ENCODE data around the gene INA. TPM values are rescaled to one million over a fixed set of nuclear protein-coding genes. Genes with fewer than 3 reads are reported as not detected.

Gene INA
- total and polyA plus RNA-seq, 2 experiments from 2014 or later: 10.0 to 25.1 TPM

DNA sequence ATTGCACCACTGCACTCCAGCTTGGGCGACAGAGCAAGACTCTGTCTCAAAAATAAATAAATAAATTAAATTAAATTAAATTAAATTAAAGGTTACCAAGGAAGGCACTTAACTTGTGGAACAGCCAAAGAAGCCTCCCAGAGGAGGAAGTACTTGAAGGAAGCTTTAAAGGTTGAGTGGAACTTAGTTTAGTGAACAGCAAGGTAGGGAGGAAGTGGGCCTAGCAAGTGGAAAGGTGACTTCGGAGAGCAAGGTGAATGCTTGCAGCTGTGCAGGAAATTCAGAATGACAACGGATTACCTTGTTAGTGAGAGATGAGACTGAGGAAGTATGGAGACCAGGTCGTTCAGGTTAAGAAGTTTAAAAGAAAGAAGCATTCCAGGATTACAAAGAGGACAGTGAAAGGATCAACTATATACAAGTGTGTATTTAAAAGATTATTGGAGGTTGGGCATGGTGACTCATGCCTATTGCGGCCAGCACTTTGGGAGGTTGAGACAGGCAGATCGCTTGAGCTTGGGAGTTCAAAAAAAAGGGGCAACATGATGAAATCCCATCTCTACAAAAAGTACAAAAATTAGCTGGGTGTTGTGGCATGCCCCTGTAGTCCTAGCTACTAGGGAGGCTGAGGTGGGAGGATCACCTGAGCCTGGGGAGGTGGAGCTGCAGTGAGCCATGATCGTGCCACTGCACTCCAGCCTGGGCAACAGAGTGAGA lies 44.0 kb upstream of the INA start:
- Histone ChIP-seq H2AFZ (no peak overlapping the region), H3K4me2 (no peak overlapping the region), H3K36me3 (ENCODE audit: insufficient read depth) (no peaks in the 10 kb centered on the region), H3K4me3 (no peak overlapping the region), H3K79me2 (replicated peaks; ENCODE audit: insufficient read depth) (no peaks in the 10 kb centered on the region), H3K27ac (ENCODE audit: low read depth) (peak overlapping the region; percentile 89), H3F3A (replicated peaks; ENCODE audit: low read depth) (peaks cover 5% of the 10 kb centered on the region; the same call in 1 of the 2 replicates), H3K4me1 (ENCODE audit: insufficient read depth) (peaks cover 6% of the 10 kb centered on the region), H4K20me1 (replicated peaks; ENCODE audit: insufficient read depth) (no peaks in the 10 kb centered on the region), H3K9me2 (ENCODE audit: insufficient read depth) (no peaks in the 10 kb centered on the region), H3K27me3 (ENCODE audit: insufficient read depth) (no peaks in the 10 kb centered on the region)
- TF ChIP-seq, protein P1, sequence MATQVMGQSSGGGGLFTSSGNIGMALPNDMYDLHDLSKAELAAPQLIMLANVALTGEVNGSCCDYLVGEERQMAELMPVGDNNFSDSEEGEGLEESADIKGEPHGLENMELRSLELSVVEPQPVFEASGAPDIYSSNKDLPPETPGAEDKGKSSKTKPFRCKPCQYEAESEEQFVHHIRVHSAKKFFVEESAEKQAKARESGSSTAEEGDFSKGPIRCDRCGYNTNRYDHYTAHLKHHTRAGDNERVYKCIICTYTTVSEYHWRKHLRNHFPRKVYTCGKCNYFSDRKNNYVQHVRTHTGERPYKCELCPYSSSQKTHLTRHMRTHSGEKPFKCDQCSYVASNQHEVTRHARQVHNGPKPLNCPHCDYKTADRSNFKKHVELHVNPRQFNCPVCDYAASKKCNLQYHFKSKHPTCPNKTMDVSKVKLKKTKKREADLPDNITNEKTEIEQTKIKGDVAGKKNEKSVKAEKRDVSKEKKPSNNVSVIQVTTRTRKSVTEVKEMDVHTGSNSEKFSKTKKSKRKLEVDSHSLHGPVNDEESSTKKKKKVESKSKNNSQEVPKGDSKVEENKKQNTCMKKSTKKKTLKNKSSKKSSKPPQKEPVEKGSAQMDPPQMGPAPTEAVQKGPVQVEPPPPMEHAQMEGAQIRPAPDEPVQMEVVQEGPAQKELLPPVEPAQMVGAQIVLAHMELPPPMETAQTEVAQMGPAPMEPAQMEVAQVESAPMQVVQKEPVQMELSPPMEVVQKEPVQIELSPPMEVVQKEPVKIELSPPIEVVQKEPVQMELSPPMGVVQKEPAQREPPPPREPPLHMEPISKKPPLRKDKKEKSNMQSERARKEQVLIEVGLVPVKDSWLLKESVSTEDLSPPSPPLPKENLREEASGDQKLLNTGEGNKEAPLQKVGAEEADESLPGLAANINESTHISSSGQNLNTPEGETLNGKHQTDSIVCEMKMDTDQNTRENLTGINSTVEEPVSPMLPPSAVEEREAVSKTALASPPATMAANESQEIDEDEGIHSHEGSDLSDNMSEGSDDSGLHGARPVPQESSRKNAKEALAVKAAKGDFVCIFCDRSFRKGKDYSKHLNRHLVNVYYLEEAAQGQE (IDR thresholded peaks at IDR 0.05; ENCODE audit: unreplicated experiment): no peak
- TF ChIP-seq POLR2AphosphoS5 (IDR thresholded peaks at IDR 0.05; ENCODE audit: low read depth) (no peak), STAT1 (IDR thresholded peaks at IDR 0.05; ENCODE audit: unreplicated experiment) (no peak), ZNF114 (CRISPR knock-in tag; IDR thresholded peaks at IDR 0.05) (no peak)
- TF ChIP-seq, protein P2, sequence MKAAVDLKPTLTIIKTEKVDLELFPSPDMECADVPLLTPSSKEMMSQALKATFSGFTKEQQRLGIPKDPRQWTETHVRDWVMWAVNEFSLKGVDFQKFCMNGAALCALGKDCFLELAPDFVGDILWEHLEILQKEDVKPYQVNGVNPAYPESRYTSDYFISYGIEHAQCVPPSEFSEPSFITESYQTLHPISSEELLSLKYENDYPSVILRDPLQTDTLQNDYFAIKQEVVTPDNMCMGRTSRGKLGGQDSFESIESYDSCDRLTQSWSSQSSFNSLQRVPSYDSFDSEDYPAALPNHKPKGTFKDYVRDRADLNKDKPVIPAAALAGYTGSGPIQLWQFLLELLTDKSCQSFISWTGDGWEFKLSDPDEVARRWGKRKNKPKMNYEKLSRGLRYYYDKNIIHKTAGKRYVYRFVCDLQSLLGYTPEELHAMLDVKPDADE (IDR thresholded peaks at IDR 0.05): no peak
- TF ChIP-seq, protein P3, sequence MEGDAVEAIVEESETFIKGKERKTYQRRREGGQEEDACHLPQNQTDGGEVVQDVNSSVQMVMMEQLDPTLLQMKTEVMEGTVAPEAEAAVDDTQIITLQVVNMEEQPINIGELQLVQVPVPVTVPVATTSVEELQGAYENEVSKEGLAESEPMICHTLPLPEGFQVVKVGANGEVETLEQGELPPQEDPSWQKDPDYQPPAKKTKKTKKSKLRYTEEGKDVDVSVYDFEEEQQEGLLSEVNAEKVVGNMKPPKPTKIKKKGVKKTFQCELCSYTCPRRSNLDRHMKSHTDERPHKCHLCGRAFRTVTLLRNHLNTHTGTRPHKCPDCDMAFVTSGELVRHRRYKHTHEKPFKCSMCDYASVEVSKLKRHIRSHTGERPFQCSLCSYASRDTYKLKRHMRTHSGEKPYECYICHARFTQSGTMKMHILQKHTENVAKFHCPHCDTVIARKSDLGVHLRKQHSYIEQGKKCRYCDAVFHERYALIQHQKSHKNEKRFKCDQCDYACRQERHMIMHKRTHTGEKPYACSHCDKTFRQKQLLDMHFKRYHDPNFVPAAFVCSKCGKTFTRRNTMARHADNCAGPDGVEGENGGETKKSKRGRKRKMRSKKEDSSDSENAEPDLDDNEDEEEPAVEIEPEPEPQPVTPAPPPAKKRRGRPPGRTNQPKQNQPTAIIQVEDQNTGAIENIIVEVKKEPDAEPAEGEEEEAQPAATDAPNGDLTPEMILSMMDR (conservative IDR thresholded peaks at IDR 0.05; ENCODE audit: low read depth in 2 of 2): no peak
- Mint-ChIP-seq H3K27ac (peak overlapping the region; percentile 47), H3K4me3 (no peak overlapping the region), H3K36me3 (ENCODE audit: low read depth) (no peaks in the 10 kb centered on the region), H3K27me3 (ENCODE audit: insufficient read depth, low read depth, poor library complexity) (peaks cover 9% of the 10 kb centered on the region), H3K9me3 (no peaks in the 10 kb centered on the region; the same call in 2 of the 3 replicates), H3K4me1 (peaks cover 20% of the 10 kb centered on the region)
- ATAC-seq (no peak), DNase-seq (ENCODE audit: low spot score) (peak; percentile 40)

DNA sequence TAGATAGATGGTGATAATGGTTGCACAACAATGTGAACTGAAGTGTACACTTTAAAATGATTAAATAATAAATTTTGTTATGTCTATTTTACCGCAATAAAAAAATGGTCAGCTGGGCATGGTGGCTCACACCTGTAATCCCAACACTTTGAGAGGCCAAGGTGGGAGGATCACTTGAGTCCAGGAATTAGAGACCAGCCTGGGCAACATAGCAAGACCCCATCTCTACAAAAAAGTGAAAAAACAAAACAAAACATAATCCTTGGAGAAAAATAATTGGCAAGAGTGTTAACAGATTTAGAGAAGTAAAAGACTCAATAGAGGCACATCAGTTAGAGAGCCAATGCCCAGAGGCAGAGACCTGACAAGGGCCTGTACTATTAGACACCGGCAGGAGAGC lies 41.2 kb upstream of the INA start:
- ATAC-seq (no peak), DNase-seq (ENCODE audit: low spot score) (no peak)
- H3F3A ChIP-seq (replicated peaks; ENCODE audit: low read depth): peaks cover 3% of the 10 kb centered on the region; the same call in 1 of the 2 replicates
- Mint-ChIP-seq H3K27me3 (ENCODE audit: insufficient read depth, low read depth, poor library complexity) (peaks cover 9% of the 10 kb centered on the region), H3K36me3 (ENCODE audit: low read depth) (no peaks in the 10 kb centered on the region; the same call in 2 of the 3 replicates), H3K4me3 (no peak overlapping the region), H3K27ac (no peak overlapping the region), H3K9me3 (no peaks in the 10 kb centered on the region; the same call in 2 of the 3 replicates), H3K4me1 (peaks cover 29% of the 10 kb centered on the region)
- H3K27ac ChIP-seq (ENCODE audit: low read depth): no peak overlapping the region
- no peaks in the 10 kb centered on the region for H4K20me1 ChIP-seq (replicated peaks; ENCODE audit: insufficient read depth)
- H2AFZ ChIP-seq: no peak overlapping the region
- no peak overlapping the region for H3K4me2 ChIP-seq
- H3K9me2 ChIP-seq (ENCODE audit: insufficient read depth): no peaks in the 10 kb centered on the region
- no peaks in the 10 kb centered on the region for H3K79me2 ChIP-seq (replicated peaks; ENCODE audit: insufficient read depth)
- H3K27me3 ChIP-seq (ENCODE audit: insufficient read depth): no peaks in the 10 kb centered on the region
- H3K4me3 ChIP-seq: no peak overlapping the region
- peaks cover 5% of the 10 kb centered on the region for H3K4me1 ChIP-seq (ENCODE audit: insufficient read depth)
- H3K36me3 ChIP-seq (ENCODE audit: insufficient read depth): no peaks in the 10 kb centered on the region
- TF ChIP-seq, protein P3 (conservative IDR thresholded peaks at IDR 0.05; ENCODE audit: low read depth in 2 of 2): no peak
- no peak for TF ChIP-seq CREB1 (CRISPR knock-in tag; IDR thresholded peaks at IDR 0.05; ENCODE audit: low read depth)
- TF ChIP-seq POLR2AphosphoS5 (IDR thresholded peaks at IDR 0.05; ENCODE audit: low read depth): no peak
- no peak for TF ChIP-seq EZH2 (IDR thresholded peaks at IDR 0.05; ENCODE audit: low read depth, unreplicated experiment)
- TF ChIP-seq ZNF114 (CRISPR knock-in tag; IDR thresholded peaks at IDR 0.05): no peak
- TF ChIP-seq STAT1 (IDR thresholded peaks at IDR 0.05; ENCODE audit: unreplicated experiment): no peak
